Smooth muscle cell (in vitro differentiated cells): Measurements from ENCODE around the gene SAXO2. TPM values are rescaled to one million over a fixed set of nuclear protein-coding genes. Genes with fewer than 3 reads are reported as not detected.
"Not testable (repeated sequence)": the region's sequence is repeated elsewhere in the genome, so short reads cannot be mapped to it uniquely, and the experiment has no call there.

Source experiments
- DNase-seq: peaks from one replicate; lab custom pipeline; 2025; ENCODE audit not compliant: unreplicated experiment; lab: John Stamatoyannopoulos, UW
- H2AFZ ChIP-seq: fragments of 200-600 bp; sonication (generic); 2 replicates; pipeline ENCODE4 v1.6.0; 2016; ENCODE audit warnings: antibody characterized with exemption, low read depth, mild to moderate bottlenecking
- H3F3A ChIP-seq: fragments of 200-600 bp; sonication (generic); 2 replicates; pipeline ENCODE4 v1.6.0; 2017; ENCODE audit warnings: antibody characterized with exemption, low read depth
- H3K27ac ChIP-seq: fragments of 200-600 bp; sonication (generic); 2 replicates; pipeline ENCODE4 v1.5.1; 2016; ENCODE audit warnings: low read depth, mild to moderate bottlenecking
- H3K27me3 ChIP-seq: fragments of 200-600 bp; sonication (generic); 2 replicates; pipeline ENCODE4 v1.6.1; 2016; ENCODE audit warnings: low read depth, mild to moderate bottlenecking
- H3K36me3 ChIP-seq: fragments of 200-600 bp; sonication (generic); 2 replicates; pipeline ENCODE4 v1.5.1; 2016; ENCODE audit warnings: low read depth
- H3K4me1 ChIP-seq: fragments of 200-600 bp; sonication (generic); 2 replicates; pipeline ENCODE4 v1.5.1; 2016; ENCODE audit warnings: low read depth
- H3K4me2 ChIP-seq: fragments of 200-600 bp; sonication (generic); 2 replicates; pipeline ENCODE4 v1.6.0; 2016; ENCODE audit warnings: mild to moderate bottlenecking
- H3K4me3 ChIP-seq: fragments of 200-600 bp; sonication (generic); 2 replicates; pipeline ENCODE4 v1.5.1; 2016; ENCODE audit warnings: mild to moderate bottlenecking
- H3K79me2 ChIP-seq: fragments of 200-600 bp; sonication (generic); 2 replicates; pipeline ENCODE4 v1.6.0; 2016; ENCODE audit warnings: low read depth, mild to moderate bottlenecking
- H3K9ac ChIP-seq: fragments of 200-600 bp; sonication (generic); 2 replicates; pipeline ENCODE4 v1.6.0; 2016; ENCODE audit warnings: low read depth
- H3K9me3 ChIP-seq: fragments of 200-600 bp; sonication (generic); replicated peaks from 2 replicates; pipeline ENCODE4 v1.5.1; 2016; ENCODE audit warnings: low read depth
- H4K20me1 ChIP-seq: fragments of 200-600 bp; sonication (generic); 2 replicates; pipeline ENCODE4 v1.6.0; 2016; ENCODE audit warnings: low read depth
- CTCF ChIP-seq: fragments of 200-600 bp; sonication (generic); IDR thresholded peaks from 2 replicates; pipeline ENCODE4 v1.5.1; 2017; ENCODE audit warnings: borderline replicate concordance, mild to moderate bottlenecking, antibody characterized with exemption; ENCODE audit not compliant: insufficient read depth, poor library complexity, severe bottlenecking
- WGBS: methylation state at CpG from one replicate; pipeline ENCODE4 v1.1.7; 2016; ENCODE audit warnings: low lambda C conversion rate; 5-methylcytosine and 5-hydroxymethylcytosine counted together
- polyA plus RNA-seq: library from polyadenylated mRNA; unstranded; fragments of >200 nt; fragmentation: Nextera tagmentation; extraction: Ambion mirVana; gene quantifications from 2 replicates; pipeline ENCODE4 v1.2.1, GENCODE V29; 2016
- total RNA-seq: library from RNA; depleted of rRNA; stranded (reverse); fragments of >200 nt; gene quantifications from 2 replicates; pipeline ENCODE4 v1.2.3, GENCODE V29; 2014

Gene SAXO2
- total and polyA plus RNA-seq, 2 experiments from 2014 or later = 0.54 to 1.2 TPM

- Histone ChIP-seq H3K79me2 (no peaks in the 10 kb centered on the region), H3K27ac (no peak overlapping the region), H3F3A (no peaks in the 10 kb centered on the region), H2AFZ (no peak overlapping the region), H3K9ac (no peak overlapping the region), H3K36me3 (no peaks in the 10 kb centered on the region), H3K4me1 (no peaks in the 10 kb centered on the region), H3K27me3 (peaks cover 3% of the 10 kb centered on the region), H3K4me3 (no peak overlapping the region), H4K20me1 (no peaks in the 10 kb centered on the region), H3K4me2 (no peak overlapping the region), H3K9me3 (no peaks in the 10 kb centered on the region)
- no peak for DNase-seq
- peak; percentile 4 for TF ChIP-seq CTCF
- 92% methylated on average over 16 of the region's 16 CpGs for WGBS
These were observed 44.4 kb downstream of the SAXO2 start for GRCh38 chr15:82306791-82307713.

- Histone ChIP-seq H2AFZ (no peak overlapping the region), H3K79me2 (no peaks in the 10 kb centered on the region), H3K4me2 (no peak overlapping the region), H3K4me3 (no peak overlapping the region), H3K36me3 (no peaks in the 10 kb centered on the region), H3K9me3 (no peaks in the 10 kb centered on the region), H3K27ac (no peak overlapping the region), H3K27me3 (peaks cover 3% of the 10 kb centered on the region), H4K20me1 (no peaks in the 10 kb centered on the region), H3F3A (no peaks in the 10 kb centered on the region), H3K4me1 (no peaks in the 10 kb centered on the region), H3K9ac (no peak overlapping the region)
- 97% methylated on average over 4 of the region's 8 CpGs for WGBS
- no peak for TF ChIP-seq CTCF
- DNase-seq = no peak
These were observed 45.1 kb downstream of the SAXO2 start for GRCh38 chr15:82307714-82308081.

GRCh38 chr15:82309802-82310201, 47.2 kb downstream of the SAXO2 start:
- WGBS = 88% methylated on average over 2 of the region's 2 CpGs
- Histone ChIP-seq H2AFZ (no peak overlapping the region), H3K9ac (no peak overlapping the region), H4K20me1 (no peaks in the 10 kb centered on the region), H3K4me1 (no peaks in the 10 kb centered on the region), H3K4me3 (no peak overlapping the region), H3K36me3 (no peaks in the 10 kb centered on the region), H3K4me2 (no peak overlapping the region), H3K79me2 (no peaks in the 10 kb centered on the region), H3K27ac (no peak overlapping the region), H3K9me3 (no peaks in the 10 kb centered on the region), H3K27me3 (peaks cover 3% of the 10 kb centered on the region), H3F3A (no peaks in the 10 kb centered on the region)
- no peak for DNase-seq
- no peak for TF ChIP-seq CTCF

GRCh38 chr15:82311321-82311720, 48.7 kb downstream of the SAXO2 start:
- not testable (repeated sequence) for DNase-seq, H3K9ac ChIP-seq

More at GRCh38 chr15:82311321-82311720, 48.7 kb downstream of the SAXO2 start:
- not testable (repeated sequence) for H3K4me3 ChIP-seq, H4K20me1 ChIP-seq, H3K27ac ChIP-seq, H3F3A ChIP-seq, H3K36me3 ChIP-seq, H3K4me2 ChIP-seq, H3K79me2 ChIP-seq, H3K4me1 ChIP-seq, H3K9me3 ChIP-seq, H2AFZ ChIP-seq, H3K27me3 ChIP-seq
- WGBS = 92% methylated on average over 3 of the region's 5 CpGs
